H9 (cell line): ENCODE results near the gene TLDC2. TPM values are rescaled to one million over a fixed set of nuclear protein-coding genes. Genes with fewer than 3 reads are reported as not detected.

Source experiments
- DNase-seq: peaks from one replicate; pipeline ENCODE4 v3.0.0-alpha.2; 2017
- H2AFZ ChIP-seq: one replicate; pipeline ENCODE4 v1.6.1; 2013; ENCODE audit warnings: mild to moderate bottlenecking, low read length, control low read depth, moderate library complexity
- H2AK5ac ChIP-seq: 2 replicates; pipeline ENCODE4 v1.6.1; 2013; ENCODE audit warnings: low read length, control low read depth, mixed read lengths; ENCODE audit not compliant: insufficient read length
- H2BK120ac ChIP-seq: one replicate; pipeline ENCODE4 v1.6.1; 2013; ENCODE audit warnings: low read depth, mild to moderate bottlenecking, low read length, control low read depth, inconsistent platforms; ENCODE audit not compliant: poor library complexity, severe bottlenecking
- H2BK12ac ChIP-seq: 2 replicates; pipeline ENCODE4 v1.6.1; 2013; ENCODE audit warnings: low read length, control low read depth, mixed read lengths, low read depth; ENCODE audit not compliant: insufficient read length
- H2BK15ac ChIP-seq: 2 replicates; pipeline ENCODE4 v1.6.1; 2013; ENCODE audit warnings: low read depth, low read length, control low read depth
- H2BK20ac ChIP-seq: one replicate; pipeline ENCODE4 v1.6.1; 2013; ENCODE audit warnings: low read depth, mild to moderate bottlenecking, low read length, control low read depth, inconsistent platforms; ENCODE audit not compliant: poor library complexity, severe bottlenecking
- H2BK5ac ChIP-seq: 2 replicates; pipeline ENCODE4 v1.6.1; 2013; ENCODE audit warnings: low read length, control low read depth, mixed read lengths; ENCODE audit not compliant: insufficient read length
- H3K14ac ChIP-seq: 2 replicates; pipeline ENCODE4 v1.6.1; 2013; ENCODE audit warnings: low read length, control low read depth; ENCODE audit not compliant: insufficient read depth
- H3K18ac ChIP-seq: 2 replicates; pipeline ENCODE4 v1.6.1; 2013; ENCODE audit warnings: low read depth, mild to moderate bottlenecking, mixed read lengths, low read length, control low read depth; ENCODE audit not compliant: insufficient read length
- H3K23ac ChIP-seq: 2 replicates; pipeline ENCODE4 v1.6.1; 2013; ENCODE audit warnings: low read length, control low read depth, mixed read lengths, low read depth; ENCODE audit not compliant: insufficient read length
- H3K23me2 ChIP-seq: 2 replicates; pipeline ENCODE4 v1.6.1; 2013; ENCODE audit warnings: low read depth, mild to moderate bottlenecking, mixed read lengths, low read length, control low read depth; ENCODE audit not compliant: insufficient read length, poor library complexity, severe bottlenecking
- H3K27ac ChIP-seq: 2 replicates; pipeline ENCODE4 v1.5.1; 2013; ENCODE audit warnings: low read length, control low read depth, mixed read lengths, low read depth; ENCODE audit not compliant: insufficient read length
- H3K27me3 ChIP-seq: 2 replicates; pipeline ENCODE4 v1.6.1; 2013; ENCODE audit warnings: low read length, control low read depth, inconsistent platforms; ENCODE audit not compliant: insufficient read depth
- H3K4ac ChIP-seq: 2 replicates; pipeline ENCODE4 v1.6.1; 2013; ENCODE audit warnings: low read depth, mild to moderate bottlenecking, control low read depth, inconsistent platforms, low read length, moderate library complexity
- H3K4me1 ChIP-seq: 2 replicates; pipeline ENCODE4 v1.6.1; 2013; ENCODE audit warnings: low read length, control low read depth, inconsistent platforms; ENCODE audit not compliant: insufficient read depth
- H3K4me2 ChIP-seq: 2 replicates; pipeline ENCODE4 v1.6.1; 2013; ENCODE audit warnings: low read length, control low read depth, mixed read lengths; ENCODE audit not compliant: insufficient read length, insufficient read depth
- H3K56ac ChIP-seq: 2 replicates; pipeline ENCODE4 v1.6.1; 2013; ENCODE audit warnings: low read depth, mild to moderate bottlenecking, mixed read lengths, low read length, control low read depth; ENCODE audit not compliant: insufficient read length
- H3K79me1 ChIP-seq: 2 replicates; pipeline ENCODE4 v1.6.1; 2013; ENCODE audit warnings: low read depth, mild to moderate bottlenecking, moderate library complexity, low read length, control low read depth, inconsistent platforms; ENCODE audit not compliant: insufficient read depth, poor library complexity, severe bottlenecking
- H3K79me2 ChIP-seq: 2 replicates; pipeline ENCODE4 v1.6.1; 2013; ENCODE audit warnings: low read length, control low read depth, inconsistent platforms; ENCODE audit not compliant: insufficient read depth
- H3K9ac ChIP-seq: 2 replicates; pipeline ENCODE4 v1.6.1; 2013; ENCODE audit warnings: low read length, control low read depth, mixed read lengths; ENCODE audit not compliant: insufficient read length; ENCODE audit errors: extremely low read depth
- H3K9me3 ChIP-seq: one replicate; pipeline ENCODE4 v1.6.1; 2013; ENCODE audit warnings: low read depth, low read length, inconsistent platforms; ENCODE audit not compliant: control insufficient read depth
- H3T11ph ChIP-seq: one replicate; pipeline ENCODE4 v1.6.1; 2013; ENCODE audit warnings: mild to moderate bottlenecking, low read length, control low read depth, inconsistent platforms
- H4K20me1 ChIP-seq: one replicate; pipeline ENCODE4 v1.6.1; 2013; ENCODE audit not compliant: control insufficient read depth, insufficient read length, insufficient read depth
- H4K5ac ChIP-seq: 2 replicates; pipeline ENCODE4 v1.6.1; 2013; ENCODE audit warnings: low read depth, mild to moderate bottlenecking, mixed read lengths, low read length, control low read depth; ENCODE audit not compliant: insufficient read length
- H4K8ac ChIP-seq: replicated peaks from 2 replicates; pipeline ENCODE4 v1.6.1; 2013; ENCODE audit warnings: low read length, control low read depth, mixed read lengths, low read depth; ENCODE audit not compliant: insufficient read length
- H4K91ac ChIP-seq: 2 replicates; pipeline ENCODE4 v1.6.1; 2013; ENCODE audit warnings: low read depth, mild to moderate bottlenecking, moderate library complexity, mixed read lengths, low read length, control low read depth; ENCODE audit not compliant: insufficient read length
- H3K27ac Mint-ChIP-seq, 3 experiments: 2 replicates in 2 of 3; 3 replicates in 1 of 3; pipeline ENCODE4 v1.8.0; 2020 to 2021; ENCODE audit warnings: mixed read lengths in 3 of 3, mild to moderate bottlenecking in 1 of 3, moderate library complexity in 1 of 3
- H3K27me3 Mint-ChIP-seq: 2 replicates; pipeline ENCODE4 v1.8.0; 2021; ENCODE audit warnings: low read depth, mild to moderate bottlenecking, moderate library complexity, mixed read lengths
- H3K36me3 Mint-ChIP-seq, 3 experiments: 2 replicates in 2 of 3; 3 replicates in 1 of 3; pipeline ENCODE4 v1.8.0; 2020 to 2021; ENCODE audit warnings: low read depth in 3 of 3, mixed read lengths in 3 of 3; ENCODE audit not compliant: insufficient read depth in 1 of 3
- H3K4me1 Mint-ChIP-seq, 2 experiments: 2 replicates each; pipeline ENCODE4 v1.8.0; 2020; ENCODE audit warnings: mixed read lengths in 2 of 2
- H3K4me3 Mint-ChIP-seq, 2 experiments: 2 replicates in 1 of 2; 3 replicates in 1 of 2; pipeline ENCODE4 v1.8.0; 2020 to 2021; ENCODE audit warnings: mild to moderate bottlenecking in 2 of 2, mixed read lengths in 2 of 2, moderate library complexity in 1 of 2
- H3K9me3 Mint-ChIP-seq, 2 experiments: 2 replicates in 1 of 2; 3 replicates in 1 of 2; pipeline ENCODE4 v1.8.0; 2020; ENCODE audit warnings: mild to moderate bottlenecking in 2 of 2, mixed read lengths in 2 of 2, moderate library complexity in 1 of 2
- WGBS: extraction: QIAGEN DNeasy Blood & Tissue Kit; methylation state at CpG from one replicate; pipeline ENCODE4 v1.1.7; 2013; ENCODE audit warnings: missing lambda C conversion rate, low lambda C conversion rate, mixed read lengths; ENCODE audit not compliant: insufficient read length; ENCODE audit errors: extremely low coverage; 5-methylcytosine and 5-hydroxymethylcytosine counted together
- total RNA-seq: library from RNA; stranded (reverse); gene quantifications from 2 replicates; pipeline ENCODE4 v1.2.1, GENCODE V29; 2021
- TF ChIP-seq, protein P1 (sequence below): fragments of 200-600 bp; sonication (generic); conservative IDR thresholded peaks from 3 replicates; pipeline ENCODE4 v1.8.0; 2021; ENCODE audit warnings: antibody characterized with exemption, mild to moderate bottlenecking

TLDC2 gene
- total RNA-seq, 1 experiment from 2014 or later, result 0.11 TPM

GRCh38 chr20:36861875-36862801 is 13.8 kb upstream of the TLDC2 start:
- DNase-seq, result peak; percentile 52
- H3K4me1 Mint-ChIP-seq, result peaks cover 42 to 50% of the 10 kb centered on the region in 2 experiments
- H4K5ac ChIP-seq, result no peak overlapping the region
- no peak overlapping the region for H4K8ac ChIP-seq
- TF ChIP-seq, protein P1, sequence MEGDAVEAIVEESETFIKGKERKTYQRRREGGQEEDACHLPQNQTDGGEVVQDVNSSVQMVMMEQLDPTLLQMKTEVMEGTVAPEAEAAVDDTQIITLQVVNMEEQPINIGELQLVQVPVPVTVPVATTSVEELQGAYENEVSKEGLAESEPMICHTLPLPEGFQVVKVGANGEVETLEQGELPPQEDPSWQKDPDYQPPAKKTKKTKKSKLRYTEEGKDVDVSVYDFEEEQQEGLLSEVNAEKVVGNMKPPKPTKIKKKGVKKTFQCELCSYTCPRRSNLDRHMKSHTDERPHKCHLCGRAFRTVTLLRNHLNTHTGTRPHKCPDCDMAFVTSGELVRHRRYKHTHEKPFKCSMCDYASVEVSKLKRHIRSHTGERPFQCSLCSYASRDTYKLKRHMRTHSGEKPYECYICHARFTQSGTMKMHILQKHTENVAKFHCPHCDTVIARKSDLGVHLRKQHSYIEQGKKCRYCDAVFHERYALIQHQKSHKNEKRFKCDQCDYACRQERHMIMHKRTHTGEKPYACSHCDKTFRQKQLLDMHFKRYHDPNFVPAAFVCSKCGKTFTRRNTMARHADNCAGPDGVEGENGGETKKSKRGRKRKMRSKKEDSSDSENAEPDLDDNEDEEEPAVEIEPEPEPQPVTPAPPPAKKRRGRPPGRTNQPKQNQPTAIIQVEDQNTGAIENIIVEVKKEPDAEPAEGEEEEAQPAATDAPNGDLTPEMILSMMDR, result no peak
- no peaks in the 10 kb centered on the region for H4K20me1 ChIP-seq
- peaks cover 3% of the 10 kb centered on the region for H3K23me2 ChIP-seq
- no peak overlapping the region for H3T11ph ChIP-seq
- no peak overlapping the region for H2BK12ac ChIP-seq
- no CpG with 5 or more reads among the region's 45 CpGs for WGBS
- H3K36me3 Mint-ChIP-seq, result peaks cover 0 to 10% (median 6%) of the 10 kb centered on the region in 3 experiments; a peak in 6 of 7 replicates
- no peak overlapping the region for H3K27ac ChIP-seq
- no peak overlapping the region for H2BK20ac ChIP-seq
- H3K14ac ChIP-seq, result peak overlapping the region; percentile 15; the same call in 1 of the 2 replicates
- H3K79me2 ChIP-seq, result no peaks in the 10 kb centered on the region
- no peak overlapping the region for H3K23ac ChIP-seq
- H3K4me3 Mint-ChIP-seq, result peak overlapping the region; percentile 64 to 79
- H2BK120ac ChIP-seq, result no peak overlapping the region
- no peak overlapping the region for H2BK5ac ChIP-seq
- H3K27me3 Mint-ChIP-seq, result peaks cover 28% of the 10 kb centered on the region
- H3K9me3 ChIP-seq, result no peaks in the 10 kb centered on the region
- H3K4me2 ChIP-seq, result peak overlapping the region; percentile 34
- H3K4me1 ChIP-seq, result peaks cover 2% of the 10 kb centered on the region; the same call in 1 of the 2 replicates
- no peak overlapping the region for H3K18ac ChIP-seq
- no peak overlapping the region for H3K27ac Mint-ChIP-seq
- no peaks in the 10 kb centered on the region for H3K9me3 Mint-ChIP-seq
- H3K79me1 ChIP-seq, result no peaks in the 10 kb centered on the region
- no peaks in the 10 kb centered on the region for H3K27me3 ChIP-seq
- no peak overlapping the region for H3K56ac ChIP-seq
- no peak overlapping the region for H3K9ac ChIP-seq
- H2AK5ac ChIP-seq, result no peak overlapping the region
- H4K91ac ChIP-seq, result no peak overlapping the region
- H2BK15ac ChIP-seq, result no peak overlapping the region
- H3K4ac ChIP-seq, result no peak overlapping the region
- H2AFZ ChIP-seq, result no peak overlapping the region
